DMS53 treated with DMSO at 0.1 percent for 48 hours (cell line): ENCODE data around the gene TASP1.
"Not testable (repeated sequence)": the region's sequence is repeated elsewhere in the genome, so short reads cannot be mapped to it uniquely, and the experiment has no call there.

ENCODE experiments used
- DNase-seq: peaks from one replicate; lab custom pipeline; 2025; ENCODE audit not compliant: unreplicated experiment; lab: John Stamatoyannopoulos, UW

Gene TASP1

DNA sequence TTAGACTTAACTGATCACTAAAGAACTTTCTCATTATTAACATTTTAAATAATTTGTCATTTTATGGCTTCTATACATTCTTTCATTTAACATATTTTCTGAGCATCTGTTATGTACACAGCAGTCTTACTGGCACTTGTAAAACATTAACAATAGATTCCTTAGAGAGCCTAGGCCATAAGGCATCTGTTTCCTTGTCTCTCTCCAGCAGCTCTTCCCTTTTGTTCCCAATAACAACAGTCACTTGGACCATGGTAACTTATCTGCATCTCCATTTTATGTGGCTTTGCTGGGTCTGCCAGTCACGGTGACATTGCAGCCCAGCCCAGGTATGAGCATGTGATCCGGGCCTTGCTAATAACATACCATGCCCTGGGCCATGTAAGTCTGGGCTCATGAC is 11.7 kb upstream of the TASP1 start:
- DNase-seq, result no peak

DNA sequence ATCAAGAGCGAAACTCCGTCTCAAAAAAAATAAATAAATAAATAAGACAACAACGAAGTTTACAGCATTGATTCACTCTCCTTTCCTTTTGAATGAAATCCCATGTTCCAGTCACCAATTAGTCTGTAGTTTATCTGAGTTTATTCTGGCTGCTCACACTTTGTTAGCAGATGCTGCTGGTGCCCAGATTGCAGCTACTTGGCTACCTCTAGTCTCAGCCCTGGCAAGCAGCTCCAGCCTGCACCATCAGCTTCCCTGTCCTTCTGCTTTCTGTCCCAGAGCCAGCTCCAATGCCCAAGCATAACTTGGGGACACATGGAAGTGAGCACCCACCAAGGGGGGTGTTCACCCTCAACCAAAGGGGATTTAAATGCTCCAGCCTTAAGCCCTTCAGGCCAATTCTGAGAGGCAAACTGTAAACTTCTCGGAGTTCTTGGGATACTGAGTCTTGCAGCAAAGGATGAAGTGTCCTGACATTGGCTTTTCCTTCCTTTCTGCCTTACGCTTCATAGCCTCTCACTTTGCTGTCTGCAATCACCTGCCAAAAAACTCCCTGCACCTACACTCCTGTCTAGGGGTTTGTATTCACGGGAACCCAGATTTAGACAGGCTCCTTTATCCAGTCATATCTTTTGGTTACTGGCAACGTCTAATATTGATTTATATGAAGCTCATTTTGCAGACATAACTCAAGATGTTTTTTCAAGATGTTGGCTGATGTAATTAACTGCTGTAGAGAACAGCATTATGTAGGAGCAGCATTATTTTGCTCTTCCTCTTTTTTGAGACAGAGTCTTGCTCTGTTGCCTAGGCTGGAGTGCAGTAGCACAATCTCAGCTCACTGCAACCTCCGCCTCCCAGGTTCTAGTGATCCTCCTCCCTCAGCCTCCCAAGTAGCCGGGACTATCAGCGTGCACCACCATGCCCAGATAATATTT is 9.8 kb upstream of the TASP1 start:
- DNase-seq, result no peak

- DNase-seq, result no peak
Observed at GRCh38 chr20:13644010-13644409, 5.3 kb upstream of the TASP1 start.

DNA sequence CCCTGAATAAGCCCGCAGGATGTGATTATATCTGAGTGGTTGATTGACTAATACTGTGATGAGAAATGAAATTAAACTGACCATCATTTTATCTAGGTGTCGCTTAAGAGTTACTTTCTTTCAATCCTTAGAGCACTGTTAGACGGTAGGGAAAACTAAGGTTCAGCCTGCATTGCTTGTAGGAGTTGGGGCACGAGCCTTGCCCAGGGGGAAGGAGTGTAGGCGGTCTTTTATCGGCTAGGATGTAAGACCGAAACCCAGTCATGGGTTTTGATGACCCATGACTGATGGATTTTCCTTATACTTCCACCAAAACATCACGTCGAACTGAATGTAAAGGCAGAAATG is 392 bp upstream of the TASP1 start:
- DNase-seq, result no peak

GRCh38 chr20:13638162-13638495 is 603 bp downstream of the TASP1 start:
- DNase-seq, result peak; percentile 35

- DNase-seq, result no peak
Observed at GRCh38 chr20:13632431-13632830, 6.3 kb downstream of the TASP1 start.

DNA sequence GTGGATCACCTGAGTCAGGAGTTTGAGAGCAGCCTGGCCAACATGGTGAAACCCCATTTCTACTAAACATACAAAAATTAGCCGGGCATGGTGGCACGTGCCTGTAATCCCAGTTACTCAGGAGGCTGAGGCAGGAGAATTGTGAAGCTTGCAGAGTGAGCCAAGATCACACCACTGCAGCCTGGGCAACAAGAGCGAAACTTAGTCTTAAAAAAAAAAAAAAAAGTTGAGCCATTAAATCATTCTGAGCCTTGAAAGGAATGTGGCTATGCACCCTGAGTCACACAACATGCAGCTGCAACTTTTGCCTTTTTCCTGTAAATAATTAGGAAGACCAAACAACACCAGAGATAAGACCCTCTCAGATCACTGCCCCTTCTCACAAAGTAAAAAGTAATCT is 11.2 kb downstream of the TASP1 start:
- not testable (repeated sequence) for DNase-seq

DNA sequence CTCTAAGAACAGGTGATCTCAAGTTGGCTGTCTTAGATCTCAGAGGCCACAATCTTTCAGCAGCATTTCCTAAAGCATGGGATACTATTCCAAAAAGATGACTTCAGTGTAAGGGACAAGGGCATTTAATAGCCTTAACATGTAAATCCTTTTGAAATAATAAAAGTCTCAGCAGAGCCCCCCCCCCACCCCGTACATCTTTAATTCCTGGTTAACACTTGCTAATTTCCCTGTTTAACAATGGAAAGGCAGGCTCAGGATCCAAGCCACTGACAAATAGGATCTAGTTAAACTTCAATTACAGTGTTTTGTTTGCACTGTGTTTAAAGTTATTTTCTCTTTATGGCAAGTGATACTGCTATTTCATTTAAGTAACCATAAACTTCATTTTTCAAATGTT is 12.0 kb downstream of the TASP1 start:
- DNase-seq, result no peak

DNA sequence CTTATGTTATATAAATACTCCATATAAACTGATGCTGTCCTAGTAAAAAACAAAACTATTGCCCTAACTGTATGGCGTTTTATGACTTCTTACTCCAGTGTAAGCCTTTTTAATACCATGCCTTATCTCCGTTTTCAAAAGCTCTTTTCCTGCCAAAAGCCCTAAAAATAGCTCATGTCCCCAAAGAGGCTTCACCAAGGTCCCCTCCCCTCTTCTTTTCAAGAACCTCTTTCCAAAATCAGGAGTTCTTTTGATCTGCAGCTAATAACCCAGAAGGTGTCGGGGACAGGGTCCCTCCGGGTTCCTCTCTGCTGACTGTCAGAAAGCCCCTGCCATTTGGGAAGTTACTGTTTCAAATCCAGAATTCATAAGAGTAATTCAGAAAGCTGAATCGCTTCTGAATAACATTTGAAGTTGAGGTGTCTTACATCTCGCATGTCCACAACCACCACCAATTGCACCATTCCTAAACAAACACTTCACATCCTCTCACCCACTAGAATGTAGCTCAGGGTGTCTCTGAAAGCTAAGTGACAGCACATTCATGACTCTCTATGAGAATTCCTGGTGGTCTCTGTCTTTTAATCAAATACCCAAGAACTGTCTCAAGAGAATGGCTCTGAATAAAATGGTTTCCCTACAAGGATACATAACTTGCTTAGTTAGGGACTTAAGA is 13.3 kb downstream of the TASP1 start:
- DNase-seq, result no peak

DNA sequence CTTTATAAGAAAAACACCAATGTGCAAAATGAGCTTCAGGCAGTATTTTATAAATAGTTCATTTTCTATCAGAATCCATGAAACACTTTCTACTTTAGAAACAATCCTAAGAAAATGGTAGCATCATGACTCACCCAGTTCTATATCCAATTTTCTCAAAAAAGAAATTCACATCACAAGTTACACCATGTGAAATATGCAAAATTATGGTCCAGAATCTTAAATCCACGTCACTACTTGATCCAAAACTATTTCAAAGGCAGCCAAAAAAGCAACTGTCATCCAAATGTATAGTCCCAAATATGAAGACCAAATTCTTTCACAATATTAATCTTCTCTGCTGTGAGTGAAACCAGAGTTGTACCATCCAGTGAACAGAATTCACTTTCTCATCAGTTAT is 19.3 kb downstream of the TASP1 start:
- not testable (repeated sequence) for DNase-seq

DNA sequence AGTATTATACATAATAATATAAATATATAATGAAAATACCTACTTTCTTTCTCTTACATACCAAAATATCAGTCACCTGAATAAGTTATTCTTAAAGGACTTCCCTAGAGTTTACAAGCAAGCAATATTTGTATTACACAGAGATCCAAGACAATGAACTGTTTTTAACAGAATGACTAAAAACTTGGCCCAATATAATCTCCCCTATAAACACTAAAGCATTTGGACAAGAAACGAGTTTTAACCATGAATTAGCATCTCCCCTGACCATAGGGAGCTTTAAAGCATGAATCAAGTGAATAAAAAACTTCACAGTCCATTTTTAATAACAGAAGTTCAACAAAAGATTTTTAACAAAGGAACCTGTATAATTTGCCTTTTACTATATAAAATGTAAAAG is 20.3 kb downstream of the TASP1 start:
- DNase-seq, result not testable (repeated sequence)

DNA sequence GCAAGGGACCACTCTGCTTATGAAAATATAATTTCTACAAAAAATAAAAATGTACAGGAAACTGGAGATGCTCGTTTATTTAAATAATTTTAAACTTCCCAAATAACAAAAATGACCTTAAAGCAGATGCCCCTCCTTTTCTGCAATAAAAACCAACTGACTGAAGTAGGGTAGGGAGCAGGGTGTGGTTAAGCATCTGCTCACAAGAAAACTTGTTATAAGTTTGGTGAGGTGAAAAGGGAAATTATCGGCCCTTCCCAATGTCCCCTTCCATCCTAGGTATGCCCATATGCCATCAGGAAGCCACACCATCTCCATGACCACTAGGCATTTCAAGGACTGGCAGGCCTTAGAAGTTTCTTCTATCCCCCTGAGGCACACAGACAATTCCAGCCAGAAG is 21.1 kb downstream of the TASP1 start:
- DNase-seq, result not testable (repeated sequence)

DNA sequence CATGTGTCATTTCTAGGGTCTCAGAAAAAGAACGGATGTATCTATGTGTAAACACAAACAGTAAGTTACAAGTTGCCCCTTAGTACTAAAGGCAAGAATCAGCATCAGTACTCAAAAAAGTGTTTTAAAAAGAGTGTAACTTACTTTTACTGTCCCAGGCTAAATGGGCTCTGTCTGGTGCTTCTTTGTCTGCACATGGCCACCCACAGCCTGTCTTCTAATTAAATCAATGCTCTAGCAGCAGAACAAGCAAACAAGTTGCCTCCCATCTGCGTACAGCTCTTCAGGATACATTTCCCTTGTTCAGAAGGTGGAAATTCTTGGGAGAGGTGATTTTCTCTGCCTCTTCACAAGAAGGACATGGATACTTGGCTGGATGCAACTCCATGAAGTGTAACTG is 22.0 kb downstream of the TASP1 start:
- DNase-seq, result not testable (repeated sequence)

GRCh38 chr20:13613917-13614316 is 24.8 kb downstream of the TASP1 start:
- no peak for DNase-seq

GRCh38 chr20:13611611-13612125 is 27.1 kb downstream of the TASP1 start:
- no peak for DNase-seq

GRCh38 chr20:13610184-13610583 is 28.5 kb downstream of the TASP1 start:
- no peak for DNase-seq

- DNase-seq, result no peak
Observed at GRCh38 chr20:13608066-13608465, 30.7 kb downstream of the TASP1 start.

GRCh38 chr20:13593423-13593822 is 45.3 kb downstream of the TASP1 start:
- not testable (repeated sequence) for DNase-seq

DNA sequence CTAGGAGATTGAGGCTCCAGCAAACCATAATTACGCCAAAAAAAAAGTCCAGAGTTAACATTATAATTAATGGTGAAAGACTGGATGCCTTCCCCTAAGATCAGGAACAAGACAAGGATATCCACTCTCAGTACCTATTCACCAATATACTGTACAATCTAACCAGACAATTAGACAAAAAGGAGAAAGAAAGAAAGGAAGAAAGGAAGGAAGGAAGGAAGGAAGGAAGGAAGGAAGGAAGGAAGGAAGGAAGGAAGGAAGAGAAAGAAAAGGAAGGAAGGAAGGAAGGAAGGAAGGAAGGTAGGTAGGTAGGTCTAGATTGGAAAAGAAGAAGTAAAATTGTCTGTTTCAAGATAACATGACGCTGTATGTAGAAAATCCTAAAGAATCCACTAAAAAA is 50.7 kb downstream of the TASP1 start:
- no peak for DNase-seq

DNA sequence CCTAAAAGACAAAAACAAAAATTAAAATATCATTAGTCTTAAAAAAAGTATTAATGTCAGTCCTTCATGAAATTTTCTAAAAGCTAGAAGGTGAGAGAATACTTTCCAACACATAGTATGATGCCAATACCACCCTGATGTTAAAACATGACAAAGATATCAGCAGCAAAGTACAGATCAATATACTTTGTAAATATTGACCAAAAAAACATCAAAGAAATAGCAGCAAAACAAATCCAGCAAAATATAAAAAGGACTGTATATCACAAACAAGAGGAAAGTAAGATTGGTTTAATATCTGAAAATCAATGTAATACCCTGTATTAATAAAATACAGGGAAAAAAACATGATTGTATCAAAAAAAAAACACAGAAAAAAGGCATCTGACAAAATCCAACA is 51.4 kb downstream of the TASP1 start:
- no peak for DNase-seq

- DNase-seq, result no peak
Observed at GRCh38 chr20:13586133-13586532, 52.6 kb downstream of the TASP1 start.

- no peak for DNase-seq
Observed at GRCh38 chr20:13581451-13581850, 57.3 kb downstream of the TASP1 start.
